OCI-LY7 (cell line): ENCODE data around the gene NDUFB2. TPM values are rescaled to one million over a fixed set of nuclear protein-coding genes. Genes with fewer than 3 reads are reported as not detected.

Source experiments
- BruUV-seq: library from RNA; stranded (reverse); fragments of 400-500 nt; replicated peaks from 2 replicates; lab custom pipeline; 2021; lab: Mats Ljungman, UMichigan
- CTCF ChIA-PET: fragments of 300-600 bp; sonication (Branson Sonifier 250); formaldehyde crosslinking; loops from one replicate; lab custom pipeline; 2022; ENCODE audit warnings: antibody characterized with exemption; ENCODE audit not compliant: unreplicated experiment; lab: Charles Lee
- POLR2A ChIA-PET: fragments of 300-600 bp; sonication (Branson Sonifier 250); formaldehyde crosslinking; loops from one replicate; lab custom pipeline; 2022; ENCODE audit warnings: antibody characterized with exemption; lab: Charles Lee
- DNase-seq: peaks from one replicate; pipeline ENCODE4 v3.0.0-alpha.2; 2015; ENCODE audit warnings: low spot score
- H2AFZ ChIP-seq: fragments of 200-600 bp; sonication (generic), shearing (Covaris generic); 2 replicates; pipeline ENCODE4 v1.6.1; 2014; ENCODE audit warnings: mild to moderate bottlenecking, antibody characterized with exemption, low read length, moderate library complexity
- H3K27ac ChIP-seq: fragments of 200-600 bp; sonication (generic); 2 replicates; pipeline ENCODE4 v1.5.1; 2014; ENCODE audit warnings: mixed run types, low read depth, mild to moderate bottlenecking, moderate library complexity, low read length, inconsistent platforms; ENCODE audit not compliant: poor library complexity, severe bottlenecking
- H3K36me3 ChIP-seq: fragments of 200-600 bp; sonication (generic); 2 replicates; pipeline ENCODE4 v1.6.1; 2014; ENCODE audit warnings: mild to moderate bottlenecking, antibody characterized with exemption, low read length, moderate library complexity, mixed read lengths; ENCODE audit not compliant: insufficient read depth
- H3K4me1 ChIP-seq: fragments of 200-600 bp; sonication (generic); 2 replicates; pipeline ENCODE4 v1.5.1; 2014; ENCODE audit warnings: mild to moderate bottlenecking, low read length; ENCODE audit not compliant: insufficient read depth, poor library complexity, severe bottlenecking
- H3K4me2 ChIP-seq: fragments of 200-600 bp; sonication (generic); 2 replicates; pipeline ENCODE4 v1.6.1; 2014; ENCODE audit warnings: mild to moderate bottlenecking, low read length
- H3K4me3 ChIP-seq: fragments of 200-600 bp; sonication (generic); 2 replicates; pipeline ENCODE4 v1.5.1; 2014; ENCODE audit warnings: mild to moderate bottlenecking, low read depth, low read length; ENCODE audit not compliant: poor library complexity, severe bottlenecking
- H3K79me2 ChIP-seq: fragments of 200-600 bp; sonication (generic); 2 replicates; pipeline ENCODE4 v1.6.1; 2016; ENCODE audit warnings: low read depth, mild to moderate bottlenecking, low read length, moderate library complexity, mixed read lengths; ENCODE audit not compliant: insufficient read depth
- H3K9me2 ChIP-seq: fragments of 200-600 bp; sonication (generic); 2 replicates; pipeline ENCODE4 v1.6.1; 2016; ENCODE audit warnings: mild to moderate bottlenecking, low read length, mixed read lengths; ENCODE audit not compliant: insufficient read depth
- H3K9me3 ChIP-seq: fragments of 200-600 bp; sonication (generic); 2 replicates; pipeline ENCODE4 v1.6.1; 2014; ENCODE audit warnings: mild to moderate bottlenecking, mixed run types, low read length, mixed read lengths
- H4K20me1 ChIP-seq: fragments of 200-600 bp; sonication (generic); 2 replicates; pipeline ENCODE4 v1.6.1; 2014; ENCODE audit warnings: mild to moderate bottlenecking, antibody characterized with exemption, low read length, moderate library complexity, mixed read lengths; ENCODE audit not compliant: insufficient read depth
- CTCF ChIP-seq: fragments of 200-600 bp; sonication (generic); conservative IDR thresholded peaks from 2 replicates; pipeline ENCODE4 v1.5.1; 2014; ENCODE audit warnings: mild to moderate bottlenecking, antibody characterized with exemption, low read length, moderate library complexity, mixed read lengths
- EZH2phosphoT487 ChIP-seq: fragments of 200-600 bp; sonication (generic); IDR thresholded peaks from 2 replicates; pipeline ENCODE4 v1.6.1; 2018; ENCODE audit warnings: low read depth, borderline replicate concordance, mild to moderate bottlenecking, mixed run types, antibody characterized with exemption, low read length, moderate library complexity, mixed read lengths
- intact Hi-C: fragments of 100-400 bp; cut with micrococcal nuclease; formaldehyde crosslinking; loops from one replicate; pipeline ENCODE4 v1.10.0; 2022; ENCODE audit not compliant: unreplicated experiment
- total RNA-seq, 2 experiments: library from RNA; depleted of rRNA in 1 of 2; stranded (reverse); fragments of >200 nt in 1 of 2; shearing (Covaris generic) in 1 of 2; gene quantifications; 2 replicates each; pipeline ENCODE4 v1.2.3, GENCODE V29; 2014 to 2022

Gene NDUFB2
- total RNA-seq, 2 experiments from 2014 or later = 114 to 139 TPM

GRCh38 chr7:140649556-140650205, 46.8 kb upstream of the NDUFB2 start:
- POLR2A ChIA-PET = interaction anchor here (0.6 kb wide), 1 partner anchor 35 kb away, joined by 3 read pairs; no protein-coding TSS in a partner anchor
- intact Hi-C loops = no loop called here

GRCh38 chr7:140650367-140650766, 46.1 kb upstream of the NDUFB2 start:
- no peak overlapping the region for H3K27ac ChIP-seq
- H3K4me2 ChIP-seq = no peak overlapping the region
- H3K36me3 ChIP-seq = no peaks in the 10 kb centered on the region
- H3K79me2 ChIP-seq = no peaks in the 10 kb centered on the region
- intact Hi-C loops = no loop called here
- peaks cover 9% of the 10 kb centered on the region for H3K4me1 ChIP-seq
- H3K9me3 ChIP-seq = no peaks in the 10 kb centered on the region
- no TSS peak for BruUV-seq
- no peaks in the 10 kb centered on the region for H3K9me2 ChIP-seq
- no peak overlapping the region for H2AFZ ChIP-seq
- no peak overlapping the region for H3K4me3 ChIP-seq
- ChIA-PET POLR2A (interaction anchor here (0.6 kb wide), 1 partner anchor 35 kb away, joined by 3 read pairs; no protein-coding TSS in a partner anchor), CTCF (no interaction called here)
- DNase-seq = no peak
- no peaks in the 10 kb centered on the region for H4K20me1 ChIP-seq
- no peak for TF ChIP-seq CTCF
- TF ChIP-seq EZH2phosphoT487 = no peak

More at GRCh38 chr7:140649556-140650205, 46.8 kb upstream of the NDUFB2 start:
- CTCF ChIA-PET = no interaction called here
- Histone ChIP-seq H3K4me2 (no peak overlapping the region), H3K27ac (no peak overlapping the region), H3K4me3 (no peak overlapping the region), H3K36me3 (no peaks in the 10 kb centered on the region), H3K4me1 (peaks cover 9% of the 10 kb centered on the region), H3K79me2 (no peaks in the 10 kb centered on the region), H2AFZ (no peak overlapping the region), H3K9me3 (no peaks in the 10 kb centered on the region), H4K20me1 (no peaks in the 10 kb centered on the region), H3K9me2 (no peaks in the 10 kb centered on the region)
- TF ChIP-seq CTCF (no peak), EZH2phosphoT487 (no peak)
- no TSS peak for BruUV-seq
- no peak for DNase-seq
